ENCODE data around the gene ZFPL1. TPM values are rescaled to one million over a fixed set of nuclear protein-coding genes. Genes with fewer than 3 reads are reported as not detected.

Gene ZFPL1
- total and polyA plus RNA-seq, 2 donors (not counting 3 experiments of a cell fraction or from before 2014, with no cell fraction given) = 37.6 to 139 TPM

GRCh38 chr11:65034423-65034822 is 49.6 kb upstream of the ZFPL1 start:
- no peak for FAIRE-seq
- no peak for DNase-seq (ENCODE audit: low read depth, low spot score)
- Histone ChIP-seq H2AFZ (ENCODE audit: low read depth, low read length) (no peak overlapping the region), H3K4me1 (ENCODE audit: control insufficient read depth, extremely low read depth, insufficient read depth, low read length) (no peaks in the 10 kb centered on the region), H4K20me1 (replicated peaks; ENCODE audit: control insufficient read depth, extremely low read depth, insufficient read depth, low read length) (no peaks in the 10 kb centered on the region), H3K9me3 (replicated peaks; ENCODE audit: control insufficient read depth, insufficient read depth, low read length) (no peaks in the 10 kb centered on the region), H3K9me1 (replicated peaks; ENCODE audit: control insufficient read depth, extremely low read depth, insufficient read depth, low read length) (no peaks in the 10 kb centered on the region), H3K27ac (ENCODE audit: insufficient read depth, low read depth, low read length) (no peak overlapping the region), H3K4me2 (ENCODE audit: insufficient read depth, low read length) (no peak overlapping the region), H3K9ac (replicated peaks; ENCODE audit: extremely low read depth, insufficient read depth, low read length) (no peak overlapping the region), H3K79me2 (ENCODE audit: control insufficient read depth, insufficient read depth, low read length) (no peaks in the 10 kb centered on the region), H3K4me3 (replicated peaks in 1 of 3; ENCODE audit: insufficient read depth in 1 of 3, low read depth in 1 of 3, low read length in 3 of 3) (no peak overlapping the region), H3K36me3 (ENCODE audit: control insufficient read depth in 2 of 2, extremely low read depth in 1 of 2, insufficient read depth in 2 of 2, low read length in 2 of 2) (peaks cover 2 to 17% of the 10 kb centered on the region in 2 experiments), H3K27me3 (ENCODE audit: control insufficient read depth in 2 of 2, insufficient read depth in 2 of 2, low read length in 2 of 2) (no peaks in the 10 kb centered on the region)
- BruUV-seq (replicated peaks) = no TSS peak
- ChIA-PET CTCF (interaction anchor here (2.5 kb wide), 1 partner anchor 20 kb away, joined by 9 read pairs; the partner anchor contains the start of gene ARL2), POLR2A (no interaction called here)
- dilution Hi-C loops (cut with MboI; ENCODE audit: extremely low pct_ligation_motif_present, low sequenced_read_pairs) (no loop called here), intact Hi-C loops (cut with micrococcal nuclease) (no loop called here)
- TF ChIP-seq POLR2AphosphoS5 (IDR thresholded peaks at IDR 0.05; ENCODE audit: insufficient read depth, low read depth, low read length) (no peak), MAX (IDR thresholded peaks at IDR 0.05; ENCODE audit: insufficient read depth, insufficient read length) (no peak), CTCF (IDR thresholded peaks at IDR 0.05; ENCODE audit: extremely low read depth in 1 of 2, insufficient read depth in 1 of 2, low read depth in 1 of 2, low read length in 2 of 2) (no peak), MYC (IDR thresholded peaks at IDR 0.05; ENCODE audit: low read depth, low read length) (no peak), GATA2 (IDR thresholded peaks at IDR 0.05; ENCODE audit: insufficient read depth, insufficient read length, low read depth, low read length) (no peak), EZH2 (IDR thresholded peaks at IDR 0.05; ENCODE audit: borderline replicate concordance, low read depth, low read length, severe bottlenecking) (no peak), POLR2A (IDR thresholded peaks at IDR 0.05; ENCODE audit: low read depth, low read length) (no peak), FOS (IDR thresholded peaks at IDR 0.05; ENCODE audit: borderline replicate concordance, insufficient read depth, low read length) (no peak), JUN (IDR thresholded peaks at IDR 0.05; ENCODE audit: borderline replicate concordance, insufficient read depth, insufficient read length, low read depth) (no peak)

Measured in endothelial cell of umbilical vein (primary cell).